ENCODE data around the gene OR6V1.

Gene OR6V1

DNA sequence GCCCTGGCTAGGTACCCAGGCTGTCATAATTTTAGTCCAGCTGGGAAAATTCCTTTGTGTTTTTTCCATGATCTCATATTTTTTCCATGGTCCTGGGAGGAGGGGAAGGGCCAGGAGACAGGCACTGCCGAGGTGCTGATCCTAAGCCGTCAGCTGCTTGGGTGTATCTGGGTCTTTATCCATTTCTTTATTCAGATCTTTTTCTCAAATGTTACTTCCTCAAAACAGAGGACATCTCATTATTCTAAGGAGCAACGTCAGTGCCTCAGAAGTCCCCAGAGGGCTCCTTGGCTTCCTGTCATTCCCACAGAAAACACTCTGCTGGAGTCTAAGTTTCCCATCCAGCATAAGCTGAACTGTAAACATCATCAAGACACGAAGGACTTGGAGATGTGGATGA is 2.8 kb upstream of the OR6V1 start:
- no peaks in the 10 kb centered on the region for H3K27me3 ChIP-seq (ENCODE audit: control insufficient read depth, low read length)
- peak overlapping the region; percentile 61 for H3K4me3 ChIP-seq (ENCODE audit: low read length)
- H3K27ac ChIP-seq (ENCODE audit: low read depth, low read length): peak overlapping the region; percentile 27
- H3K9me2 ChIP-seq (replicated peaks; ENCODE audit: control insufficient read depth, low read length): no peaks in the 10 kb centered on the region
- H3K36me3 ChIP-seq (ENCODE audit: control insufficient read depth, low read length): no peaks in the 10 kb centered on the region
- TF ChIP-seq, protein P1, sequence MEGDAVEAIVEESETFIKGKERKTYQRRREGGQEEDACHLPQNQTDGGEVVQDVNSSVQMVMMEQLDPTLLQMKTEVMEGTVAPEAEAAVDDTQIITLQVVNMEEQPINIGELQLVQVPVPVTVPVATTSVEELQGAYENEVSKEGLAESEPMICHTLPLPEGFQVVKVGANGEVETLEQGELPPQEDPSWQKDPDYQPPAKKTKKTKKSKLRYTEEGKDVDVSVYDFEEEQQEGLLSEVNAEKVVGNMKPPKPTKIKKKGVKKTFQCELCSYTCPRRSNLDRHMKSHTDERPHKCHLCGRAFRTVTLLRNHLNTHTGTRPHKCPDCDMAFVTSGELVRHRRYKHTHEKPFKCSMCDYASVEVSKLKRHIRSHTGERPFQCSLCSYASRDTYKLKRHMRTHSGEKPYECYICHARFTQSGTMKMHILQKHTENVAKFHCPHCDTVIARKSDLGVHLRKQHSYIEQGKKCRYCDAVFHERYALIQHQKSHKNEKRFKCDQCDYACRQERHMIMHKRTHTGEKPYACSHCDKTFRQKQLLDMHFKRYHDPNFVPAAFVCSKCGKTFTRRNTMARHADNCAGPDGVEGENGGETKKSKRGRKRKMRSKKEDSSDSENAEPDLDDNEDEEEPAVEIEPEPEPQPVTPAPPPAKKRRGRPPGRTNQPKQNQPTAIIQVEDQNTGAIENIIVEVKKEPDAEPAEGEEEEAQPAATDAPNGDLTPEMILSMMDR (IDR thresholded peaks at IDR 0.05; ENCODE audit: low read depth, low read length, poor library complexity, severe bottlenecking): no peak
- TF ChIP-seq EZH2phosphoT487 (IDR thresholded peaks at IDR 0.05; ENCODE audit: borderline replicate concordance, low read length): no peak
- no peaks in the 10 kb centered on the region for H4K20me1 ChIP-seq (ENCODE audit: control insufficient read depth, insufficient read depth, low read depth, low read length)
- peaks cover 62% of the 10 kb centered on the region for H3K4me1 ChIP-seq (ENCODE audit: control insufficient read depth, low read length)
- H3K4me2 ChIP-seq (ENCODE audit: low read length): peak overlapping the region; percentile 79
- no peaks in the 10 kb centered on the region for H3K9me3 ChIP-seq (ENCODE audit: control insufficient read depth, insufficient read depth, low read length)
- H3F3A ChIP-seq (ENCODE audit: control insufficient read depth, insufficient read depth): peaks cover 5% of the 10 kb centered on the region; the same call in 1 of the 2 replicates
- H3K79me2 ChIP-seq (ENCODE audit: control insufficient read depth, low read length): no peaks in the 10 kb centered on the region

DNA sequence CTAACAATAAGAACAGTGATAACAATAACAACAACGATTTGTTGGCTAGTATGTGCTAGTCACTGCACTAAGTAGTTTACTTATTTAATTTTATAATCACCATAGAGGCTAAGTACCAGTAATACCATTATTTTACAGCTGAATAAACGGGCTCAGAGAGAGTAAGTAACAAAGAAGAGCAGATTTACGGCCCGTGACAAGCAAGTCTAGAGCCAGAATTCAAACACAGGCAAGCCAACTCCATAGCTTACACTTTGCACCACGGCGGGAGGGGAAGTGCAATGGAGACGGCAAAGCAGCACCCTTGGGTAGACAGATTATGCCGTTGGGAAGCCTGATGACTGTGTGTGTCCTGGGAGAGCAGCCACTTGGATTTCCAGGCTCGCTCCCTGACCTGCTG is 1.2 kb upstream of the OR6V1 start:
- H4K20me1 ChIP-seq (ENCODE audit: control insufficient read depth, insufficient read depth, low read depth, low read length): no peaks in the 10 kb centered on the region
- peaks cover 62% of the 10 kb centered on the region for H3K4me1 ChIP-seq (ENCODE audit: control insufficient read depth, low read length)
- no peaks in the 10 kb centered on the region for H3K9me3 ChIP-seq (ENCODE audit: control insufficient read depth, insufficient read depth, low read length)
- H3K9me2 ChIP-seq (replicated peaks; ENCODE audit: control insufficient read depth, low read length): no peaks in the 10 kb centered on the region
- no peaks in the 10 kb centered on the region for H3K36me3 ChIP-seq (ENCODE audit: control insufficient read depth, low read length)
- H3K27me3 ChIP-seq (ENCODE audit: control insufficient read depth, low read length): no peaks in the 10 kb centered on the region
- no peak overlapping the region for H3K4me3 ChIP-seq (ENCODE audit: low read length)
- H3K79me2 ChIP-seq (ENCODE audit: control insufficient read depth, low read length): no peaks in the 10 kb centered on the region
- no peak overlapping the region for H3K4me2 ChIP-seq (ENCODE audit: low read length)
- H3F3A ChIP-seq (ENCODE audit: control insufficient read depth, insufficient read depth): peaks cover 8% of the 10 kb centered on the region; the same call in 1 of the 2 replicates
- H3K27ac ChIP-seq (ENCODE audit: low read depth, low read length): no peak overlapping the region
- TF ChIP-seq, protein P1 (IDR thresholded peaks at IDR 0.05; ENCODE audit: low read depth, low read length, poor library complexity, severe bottlenecking): no peak
- no peak for TF ChIP-seq EZH2phosphoT487 (IDR thresholded peaks at IDR 0.05; ENCODE audit: borderline replicate concordance, low read length)

DNA sequence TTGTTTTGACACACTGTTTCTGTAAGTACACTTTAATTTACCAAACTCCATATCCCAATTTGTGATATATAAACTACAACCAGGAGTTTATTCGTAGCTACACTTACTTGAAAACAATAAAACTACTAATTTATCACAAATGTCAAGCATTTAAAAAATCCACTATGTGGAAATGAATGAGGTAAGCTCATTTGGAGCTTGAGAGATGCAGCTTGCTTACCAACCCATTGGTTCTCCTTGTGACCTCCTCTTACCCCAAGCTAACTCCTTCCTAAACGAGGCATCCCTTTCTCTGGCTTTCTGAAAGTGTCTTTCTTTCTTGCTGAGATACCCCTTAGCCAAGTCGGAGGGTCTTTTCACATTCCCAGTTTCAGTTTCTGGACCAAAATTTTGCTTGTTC is 2.5 kb downstream of the OR6V1 start:
- Histone ChIP-seq H3K4me2 (ENCODE audit: low read length) (no peak overlapping the region), H3K9me3 (ENCODE audit: control insufficient read depth, insufficient read depth, low read length) (no peaks in the 10 kb centered on the region), H3K79me2 (ENCODE audit: control insufficient read depth, low read length) (no peaks in the 10 kb centered on the region), H3K9me2 (replicated peaks; ENCODE audit: control insufficient read depth, low read length) (no peaks in the 10 kb centered on the region), H3K27me3 (ENCODE audit: control insufficient read depth, low read length) (no peaks in the 10 kb centered on the region), H4K20me1 (ENCODE audit: control insufficient read depth, insufficient read depth, low read depth, low read length) (no peaks in the 10 kb centered on the region), H3K4me3 (ENCODE audit: low read length) (no peak overlapping the region), H3K4me1 (ENCODE audit: control insufficient read depth, low read length) (peaks cover 29% of the 10 kb centered on the region), H3K27ac (ENCODE audit: low read depth, low read length) (no peak overlapping the region), H3F3A (ENCODE audit: control insufficient read depth, insufficient read depth) (peaks cover 8% of the 10 kb centered on the region; the same call in 1 of the 2 replicates), H3K36me3 (ENCODE audit: control insufficient read depth, low read length) (no peaks in the 10 kb centered on the region)
- TF ChIP-seq EZH2phosphoT487 (IDR thresholded peaks at IDR 0.05; ENCODE audit: borderline replicate concordance, low read length): no peak
- TF ChIP-seq, protein P1 (IDR thresholded peaks at IDR 0.05; ENCODE audit: low read depth, low read length, poor library complexity, severe bottlenecking): no peak

Measured in DOHH2 (cell line).